Measurements from ENCODE around the gene RPS27L. TPM values are rescaled to one million over a fixed set of nuclear protein-coding genes. Genes with fewer than 3 reads are reported as not detected.
A peak's percentile ranks its signal among the peaks of the same experiment; 100 is the strongest.
"Not testable (repeated sequence)": the region's sequence is repeated elsewhere in the genome, so short reads cannot be mapped to it uniquely, and the experiment has no call there.

Gene RPS27L
- total and polyA plus RNA-seq, 2 donors, result 48.1 to 97.4 TPM

GRCh38 chr15:63111481-63111880 lies 45.8 kb downstream of the RPS27L start:
- H3K4me3 ChIP-seq (ENCODE audit: low read depth, low read length), result no peak overlapping the region
- no peaks in the 10 kb centered on the region for H3K4me1 ChIP-seq (ENCODE audit: insufficient read depth)
- H3K27ac ChIP-seq (ENCODE audit: low read depth), result no peak overlapping the region
- DNase-seq (ENCODE audit: extremely low spot score), result no peak
- H3K36me3 ChIP-seq (ENCODE audit: insufficient read depth), result no peaks in the 10 kb centered on the region

GRCh38 chr15:63110428-63111026 lies 46.8 kb downstream of the RPS27L start:
- no peaks in the 10 kb centered on the region for H3K36me3 ChIP-seq (ENCODE audit: insufficient read depth)
- no peak overlapping the region for H3K4me3 ChIP-seq (ENCODE audit: low read depth, low read length)
- H3K4me1 ChIP-seq (ENCODE audit: insufficient read depth), result no peaks in the 10 kb centered on the region
- WGBS, result 89% methylated on average over 3 of the region's 3 CpGs
- DNase-seq (ENCODE audit: extremely low spot score), result no peak
- H3K27ac ChIP-seq (ENCODE audit: low read depth), result no peak overlapping the region

- Histone ChIP-seq H3K27ac (ENCODE audit: low read depth) (no peak overlapping the region), H3K4me1 (ENCODE audit: insufficient read depth) (no peaks in the 10 kb centered on the region), H3K4me3 (ENCODE audit: low read depth, low read length) (no peak overlapping the region), H3K36me3 (ENCODE audit: insufficient read depth) (no peaks in the 10 kb centered on the region)
- WGBS, result 89% methylated on average over 2 of the region's 2 CpGs
- no peak for DNase-seq (ENCODE audit: extremely low spot score)
These were observed 47.4 kb downstream of the RPS27L start for GRCh38 chr15:63109920-63110319.

- DNase-seq (ENCODE audit: extremely low spot score), result no peak
- no peak overlapping the region for H3K27ac ChIP-seq (ENCODE audit: low read depth)
- no peak overlapping the region for H3K4me3 ChIP-seq (ENCODE audit: low read depth, low read length)
- no peaks in the 10 kb centered on the region for H3K36me3 ChIP-seq (ENCODE audit: insufficient read depth)
- WGBS, result 91% methylated on average over 2 of the region's 2 CpGs
- no peaks in the 10 kb centered on the region for H3K4me1 ChIP-seq (ENCODE audit: insufficient read depth)
These were observed 47.8 kb downstream of the RPS27L start for GRCh38 chr15:63109498-63109897.

GRCh38 chr15:63107895-63108546 lies 49.3 kb downstream of the RPS27L start:
- DNase-seq (ENCODE audit: extremely low spot score), result peak; percentile 32
- WGBS, result 23% methylated on average over 9 of the region's 9 CpGs

GRCh38 chr15:63105354-63105753 lies 51.9 kb downstream of the RPS27L start:
- not testable (repeated sequence) for DNase-seq (ENCODE audit: extremely low spot score); H3K27ac ChIP-seq (ENCODE audit: low read depth); H3K4me1 ChIP-seq (ENCODE audit: insufficient read depth); H3K36me3 ChIP-seq (ENCODE audit: insufficient read depth); H3K4me3 ChIP-seq (ENCODE audit: low read depth, low read length)
- WGBS, result 79% methylated on average over 8 of the region's 8 CpGs

More at GRCh38 chr15:63107895-63108546, 49.3 kb downstream of the RPS27L start:
- H3K27ac ChIP-seq (ENCODE audit: low read depth), result no peak overlapping the region
- no peak overlapping the region for H3K4me3 ChIP-seq (ENCODE audit: low read depth, low read length)
- no peaks in the 10 kb centered on the region for H3K4me1 ChIP-seq (ENCODE audit: insufficient read depth)
- no peaks in the 10 kb centered on the region for H3K36me3 ChIP-seq (ENCODE audit: insufficient read depth)

- Histone ChIP-seq H3K4me3 (ENCODE audit: low read depth, low read length) (no peak overlapping the region), H3K36me3 (ENCODE audit: insufficient read depth) (no peaks in the 10 kb centered on the region), H3K27ac (ENCODE audit: low read depth) (no peak overlapping the region), H3K4me1 (ENCODE audit: insufficient read depth) (no peaks in the 10 kb centered on the region)
- no peak for DNase-seq (ENCODE audit: extremely low spot score)
- WGBS, result 65% methylated on average over 7 of the region's 7 CpGs
These were observed 52.5 kb downstream of the RPS27L start for GRCh38 chr15:63104727-63105126.

GRCh38 chr15:63103416-63103815 lies 53.9 kb downstream of the RPS27L start:
- no peak overlapping the region for H3K27ac ChIP-seq (ENCODE audit: low read depth)
- H3K36me3 ChIP-seq (ENCODE audit: insufficient read depth), result no peaks in the 10 kb centered on the region
- DNase-seq (ENCODE audit: extremely low spot score), result no peak
- no peak overlapping the region for H3K4me3 ChIP-seq (ENCODE audit: low read depth, low read length)
- no peaks in the 10 kb centered on the region for H3K4me1 ChIP-seq (ENCODE audit: insufficient read depth)
- WGBS, result 84% methylated on average over 3 of the region's 3 CpGs

- WGBS, result 86% methylated on average over 5 of the region's 5 CpGs
- DNase-seq (ENCODE audit: extremely low spot score); H3K27ac ChIP-seq (ENCODE audit: low read depth): not testable (repeated sequence)
These were observed 57.7 kb downstream of the RPS27L start for GRCh38 chr15:63099581-63099980.

GRCh38 chr15:63098901-63099300 lies 58.4 kb downstream of the RPS27L start:
- H3K27ac ChIP-seq (ENCODE audit: low read depth); H3K36me3 ChIP-seq (ENCODE audit: insufficient read depth); H3K4me3 ChIP-seq (ENCODE audit: low read depth, low read length); DNase-seq (ENCODE audit: extremely low spot score); H3K4me1 ChIP-seq (ENCODE audit: insufficient read depth): not testable (repeated sequence)
- 94% methylated on average over 25 of the region's 33 CpGs for WGBS

More at GRCh38 chr15:63099581-63099980, 57.7 kb downstream of the RPS27L start:
- H3K36me3 ChIP-seq (ENCODE audit: insufficient read depth); H3K4me1 ChIP-seq (ENCODE audit: insufficient read depth); H3K4me3 ChIP-seq (ENCODE audit: low read depth, low read length): not testable (repeated sequence)

Other genes starting within 250 kb of the RPS27L start
- 1,685 TPM for gene TPM1, start 114.7 kb downstream of the RPS27L start, total RNA-seq
- gene TPM1, start 114.7 kb downstream of the RPS27L start, polyA plus RNA-seq, result 3,649 TPM
- gene LACTB, start 35.6 kb downstream of the RPS27L start, total RNA-seq, result 14.4 TPM
- gene LACTB, start 35.6 kb downstream of the RPS27L start, polyA plus RNA-seq, result 12.7 TPM
- gene RAB8B, start 32.1 kb upstream of the RPS27L start, total RNA-seq, result 105 TPM
- 27.7 TPM for gene RAB8B, start 32.1 kb upstream of the RPS27L start, polyA plus RNA-seq
- 20.2 TPM for gene APH1B, start 120.1 kb upstream of the RPS27L start, total RNA-seq
- 10.9 TPM for gene APH1B, start 120.1 kb upstream of the RPS27L start, polyA plus RNA-seq
- 5.8 TPM for gene CA12, start 224.4 kb upstream of the RPS27L start, total RNA-seq
- 14.9 TPM for gene CA12, start 224.4 kb upstream of the RPS27L start, polyA plus RNA-seq

Data from urinary bladder (tissue), 4 donors.